HG03457 (cell line): ENCODE results near the gene MEIOSIN.
"Not testable (repeated sequence)": the region's sequence is repeated elsewhere in the genome, so short reads cannot be mapped to it uniquely, and the experiment has no call there.

ENCODE experiments used
- ATAC-seq: cut with Tn5 transposase; IDR thresholded peaks from one replicate; pipeline ENCODE4 v1.9.1; 2021; ENCODE audit warnings: moderate number of reproducible peaks; ENCODE audit not compliant: unreplicated experiment

MEIOSIN gene

DNA sequence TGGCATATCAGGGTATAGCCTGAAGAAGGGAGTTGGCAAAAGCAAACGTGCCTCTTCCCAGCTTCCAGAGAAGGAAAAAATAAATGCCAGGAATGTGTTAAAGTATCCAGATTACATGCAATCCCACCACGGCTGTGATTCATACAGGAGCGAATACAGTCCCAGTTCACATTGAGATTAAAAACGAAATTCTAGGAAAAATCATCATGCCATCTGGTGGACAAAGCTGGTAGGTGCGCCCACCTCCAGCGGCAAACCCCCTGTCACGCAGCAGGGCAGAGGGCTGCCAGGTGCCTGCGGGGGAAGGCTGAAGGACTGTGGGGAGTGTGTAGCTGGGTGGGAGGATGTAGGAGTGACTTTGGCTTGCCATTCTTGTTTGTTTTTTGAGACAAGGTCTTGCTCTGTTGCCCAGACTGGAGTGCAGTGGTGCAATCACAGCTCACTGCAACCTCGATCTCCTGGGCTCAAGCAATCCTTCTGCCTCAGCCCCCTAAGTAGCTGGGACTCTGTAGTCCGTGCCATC lies 65.8 kb downstream of the MEIOSIN start:
- no peak for ATAC-seq

DNA sequence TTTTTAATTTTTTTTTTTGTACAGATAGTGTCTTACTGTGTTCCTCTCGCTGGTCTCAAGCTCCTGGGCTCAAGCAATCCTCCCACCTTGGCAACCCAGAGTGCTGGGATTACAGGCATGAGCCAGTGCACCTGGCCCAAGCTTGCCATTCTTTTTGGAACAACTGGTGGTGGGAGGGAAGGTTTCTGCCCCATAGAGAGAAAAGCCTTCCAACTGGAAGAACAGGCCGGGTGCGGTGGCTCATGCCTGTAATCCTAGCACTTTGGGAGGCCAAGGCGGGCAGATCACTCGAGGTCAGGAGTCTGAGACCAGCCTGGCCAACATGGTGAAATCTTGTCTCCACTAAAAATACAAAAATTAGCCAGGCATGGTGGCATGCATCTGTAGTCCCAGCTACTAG lies 66.3 kb downstream of the MEIOSIN start:
- not testable (repeated sequence) for ATAC-seq

DNA sequence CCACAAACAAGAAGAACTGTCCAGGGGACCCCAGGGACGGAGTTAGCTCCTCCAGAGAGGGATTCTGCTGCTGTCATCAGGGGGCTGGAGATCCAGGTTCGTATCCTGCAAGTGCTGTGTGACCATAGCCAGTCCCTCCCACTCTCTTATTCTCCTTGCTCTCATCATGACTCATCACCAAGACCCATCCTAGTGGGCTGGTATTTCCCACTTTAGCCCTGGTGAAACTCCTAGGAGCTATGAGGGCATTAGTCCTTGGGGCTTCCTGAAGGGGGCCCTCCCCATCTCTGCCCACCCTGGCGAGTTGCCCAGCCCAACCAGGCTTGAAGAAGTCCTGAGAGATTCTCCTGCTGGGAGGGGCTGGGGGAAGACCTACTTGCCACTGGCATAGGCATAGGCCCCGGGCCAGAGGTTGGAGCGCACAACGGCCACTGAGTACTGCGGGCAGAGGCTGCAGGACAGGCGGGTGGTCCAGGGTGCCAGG lies 66.9 kb downstream of the MEIOSIN start:
- no peak for ATAC-seq

DNA sequence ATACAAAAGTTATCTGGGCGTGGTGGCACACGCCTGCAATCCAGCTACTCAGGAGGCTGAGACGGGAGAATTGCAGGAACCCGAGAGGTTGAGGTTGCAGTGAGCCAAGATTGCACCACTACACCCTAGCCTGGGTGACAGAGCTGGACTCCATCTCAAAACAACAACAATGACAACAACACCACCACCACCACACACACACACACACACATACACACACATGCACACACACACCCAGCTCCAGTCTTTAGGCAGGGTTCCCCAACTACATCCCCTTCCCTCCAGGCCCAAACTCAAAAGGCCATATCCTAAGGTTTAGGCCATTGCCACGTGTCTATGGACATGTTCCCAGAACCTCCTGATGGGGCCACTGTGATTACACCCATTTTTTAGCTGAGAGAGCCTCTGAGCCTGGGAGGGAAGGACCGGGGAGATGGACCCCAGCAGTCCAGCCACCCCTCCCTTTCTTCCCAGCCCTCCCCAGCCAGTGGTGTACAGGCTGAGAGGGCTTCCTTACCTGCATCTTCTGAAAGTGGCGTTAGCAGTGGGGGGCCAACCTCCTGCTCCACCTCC lies 68.5 kb downstream of the MEIOSIN start:
- no peak for ATAC-seq

DNA sequence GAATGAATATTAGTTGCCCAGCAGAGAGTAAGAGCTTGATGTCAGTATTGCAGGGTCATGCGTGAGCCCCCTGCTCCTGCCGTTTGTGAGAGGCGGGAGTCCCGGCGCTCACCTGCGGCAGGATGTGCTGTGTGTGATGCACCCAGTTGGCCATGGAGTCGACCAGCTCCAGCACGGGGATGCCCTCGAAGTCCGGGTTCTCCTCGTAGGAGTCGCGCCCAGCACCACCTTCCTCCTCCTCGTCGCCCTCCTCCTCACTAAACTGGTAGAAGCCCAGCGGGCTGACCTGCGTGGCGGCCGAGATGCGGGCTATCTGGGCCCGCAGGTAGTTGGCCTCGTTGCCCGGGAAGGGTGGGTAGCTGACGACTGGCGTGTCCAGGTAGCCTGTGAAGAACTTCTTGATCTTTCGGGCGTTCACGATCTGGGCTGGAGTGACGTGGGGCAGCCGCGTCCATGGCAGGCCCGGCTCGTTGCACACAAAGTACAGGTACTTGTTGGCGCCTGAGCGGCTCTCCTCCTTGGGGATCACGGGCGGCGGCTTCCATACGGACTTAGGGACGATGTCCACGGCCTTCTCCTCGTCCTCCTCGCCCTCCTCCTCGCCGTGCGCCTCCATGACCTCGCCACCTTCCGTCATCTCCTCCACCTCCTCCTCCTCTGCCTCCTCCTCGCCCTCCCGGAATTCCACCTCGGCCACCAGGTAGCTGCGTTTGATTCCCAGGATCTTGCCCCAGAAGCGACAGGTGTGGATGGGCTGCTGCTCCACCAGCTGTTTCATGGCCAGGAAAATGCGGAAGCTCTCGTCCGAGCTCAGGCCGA lies 71.1 kb downstream of the MEIOSIN start:
- no peak for ATAC-seq

DNA sequence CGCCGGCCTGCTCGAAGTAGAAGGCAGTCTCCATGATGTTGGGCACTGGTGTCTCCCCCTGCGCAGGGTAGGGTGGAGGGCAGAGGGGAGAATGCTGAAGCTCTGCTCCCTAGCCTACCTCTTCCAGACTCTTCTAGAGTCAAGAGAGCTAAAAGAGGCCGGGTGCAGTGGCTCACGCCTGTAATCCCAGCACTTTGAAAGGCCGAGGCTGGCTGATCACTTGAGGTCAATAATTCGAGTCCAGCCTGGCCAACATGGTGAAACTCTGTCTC lies 71.7 kb downstream of the MEIOSIN start:
- ATAC-seq: no peak

DNA sequence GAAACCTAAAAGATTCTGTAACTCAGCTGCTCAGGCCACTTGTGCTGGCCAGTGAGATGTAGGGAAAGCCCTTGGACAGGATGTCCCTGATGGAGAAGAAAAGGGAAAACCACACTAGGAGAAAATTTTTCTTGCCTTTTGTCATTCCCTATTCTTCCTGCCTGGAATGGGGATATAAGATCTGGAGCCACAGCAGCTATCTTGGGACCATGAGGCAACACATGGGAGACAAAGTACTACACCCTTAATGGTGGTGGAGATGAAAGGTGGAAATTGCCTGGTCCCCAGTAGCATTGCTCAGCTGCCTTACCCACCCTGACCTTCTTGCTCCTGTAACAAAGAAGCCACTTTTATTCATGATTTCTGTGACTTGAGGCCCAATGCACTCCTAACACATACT lies 72.5 kb downstream of the MEIOSIN start:
- ATAC-seq: no peak

DNA sequence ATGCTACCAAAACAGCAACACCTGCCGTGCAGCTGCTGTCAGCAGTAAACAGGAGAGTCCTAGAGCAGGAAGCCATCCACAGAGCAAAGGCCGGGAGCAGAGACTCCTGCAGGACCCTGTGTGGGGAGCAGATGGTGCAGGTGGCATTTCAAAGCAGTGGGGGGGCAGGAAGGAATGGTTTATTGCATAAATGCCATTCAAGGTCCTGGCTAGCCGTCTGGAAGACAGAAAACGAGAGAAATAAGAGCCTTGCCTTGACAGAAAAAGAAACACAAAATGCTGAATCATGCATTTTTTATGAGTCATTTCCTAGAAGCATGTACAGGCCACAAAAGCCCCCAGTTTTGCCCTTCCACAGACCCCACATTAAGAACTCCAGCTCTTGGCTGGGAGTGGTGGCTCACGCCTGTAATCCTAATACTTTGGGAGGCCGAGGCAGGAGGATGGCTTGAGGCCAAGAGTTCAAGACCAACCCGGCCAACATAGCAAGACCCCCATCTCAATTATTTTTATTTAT lies 76.5 kb downstream of the MEIOSIN start:
- no peak for ATAC-seq

DNA sequence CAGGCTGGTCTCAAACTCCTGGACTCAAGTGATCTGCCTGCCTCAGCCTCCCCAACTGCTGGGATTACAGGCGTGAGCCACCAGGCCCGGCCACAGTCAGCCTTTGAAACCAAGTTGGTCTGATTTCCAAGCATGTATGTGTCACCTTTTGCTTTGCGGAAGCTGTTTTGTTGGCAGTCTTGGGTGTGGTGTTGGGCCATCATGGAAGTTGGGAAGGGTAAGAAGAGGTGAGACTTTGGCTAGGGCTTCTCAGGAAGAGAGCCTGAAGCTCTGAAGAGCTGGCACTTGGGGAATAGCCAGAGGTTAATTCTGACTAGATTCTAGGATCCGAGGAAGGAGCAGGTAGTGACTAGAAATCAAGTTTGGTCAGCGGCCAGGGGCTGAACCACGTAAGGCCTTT lies 79.1 kb downstream of the MEIOSIN start:
- ATAC-seq: no peak
